Bone marrow (tissue), 2 donors: ENCODE measurements around the gene DNAH9.
A peak's percentile ranks its signal among the peaks of the same experiment; 100 is the strongest.

Experiments used
- DNase-seq, 2 donors: peaks; one replicate each; lab custom pipeline; 2025; lab: John Stamatoyannopoulos, UW

The DNAH9 gene

DNA sequence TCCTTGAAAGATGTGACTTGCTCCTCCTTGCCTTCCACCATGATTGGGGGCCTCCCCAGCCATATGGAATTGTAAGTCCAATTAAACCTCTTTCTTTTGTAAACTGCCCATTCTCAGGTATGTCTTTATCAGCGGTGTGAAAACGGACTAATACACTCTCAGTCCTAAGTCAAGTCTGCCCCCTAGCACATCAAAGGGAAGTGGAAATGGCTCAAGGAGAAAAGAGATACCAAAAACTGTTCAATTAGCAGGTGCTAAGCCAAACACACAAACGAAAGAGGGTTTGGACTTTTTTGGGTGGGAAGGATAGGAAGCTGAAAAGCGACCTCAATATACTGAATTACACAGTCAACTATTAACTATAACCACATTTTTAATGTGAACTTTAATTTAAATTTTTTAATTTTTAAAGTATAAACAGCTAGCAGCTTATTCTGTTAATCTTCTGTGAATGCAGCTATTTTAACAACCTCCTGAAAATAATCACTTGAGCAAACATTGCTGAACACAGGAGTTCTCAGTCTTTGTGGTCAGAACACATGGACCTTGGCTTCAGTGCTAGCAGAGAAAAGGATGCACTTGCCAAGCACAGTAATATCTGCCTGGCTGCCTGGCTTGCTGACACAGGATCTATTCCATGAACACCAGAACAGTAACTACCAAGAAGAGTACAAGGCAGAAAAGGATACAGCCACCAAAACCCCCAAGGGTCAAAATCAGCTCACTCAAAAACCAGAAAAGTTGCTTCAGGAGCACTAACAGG, 388.1 kb downstream of the DNAH9 start:
- DNase-seq = no peak

DNA sequence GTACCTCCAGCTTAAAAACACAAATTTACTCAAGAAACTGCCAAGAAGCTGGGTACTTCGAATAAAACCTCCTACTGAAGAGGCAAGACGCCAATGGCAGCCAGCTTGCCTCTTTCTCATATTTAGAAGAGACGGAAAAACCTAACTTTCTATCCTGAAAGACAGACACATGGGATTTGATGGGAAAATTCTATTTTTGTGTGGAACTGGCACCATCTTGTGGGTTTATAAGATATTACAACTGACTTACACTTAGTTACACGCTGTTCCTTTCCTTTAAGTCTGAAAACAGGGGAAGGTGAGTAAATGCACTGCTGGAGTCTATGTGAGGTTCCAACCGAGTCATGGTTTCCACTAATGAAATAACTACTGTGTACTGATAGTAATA, 388.7 kb downstream of the DNAH9 start:
- DNase-seq = no peak

- DNase-seq = no peak
These were observed 392.2 kb downstream of the DNAH9 start for GRCh38 chr17:11990363-11990983.

DNA sequence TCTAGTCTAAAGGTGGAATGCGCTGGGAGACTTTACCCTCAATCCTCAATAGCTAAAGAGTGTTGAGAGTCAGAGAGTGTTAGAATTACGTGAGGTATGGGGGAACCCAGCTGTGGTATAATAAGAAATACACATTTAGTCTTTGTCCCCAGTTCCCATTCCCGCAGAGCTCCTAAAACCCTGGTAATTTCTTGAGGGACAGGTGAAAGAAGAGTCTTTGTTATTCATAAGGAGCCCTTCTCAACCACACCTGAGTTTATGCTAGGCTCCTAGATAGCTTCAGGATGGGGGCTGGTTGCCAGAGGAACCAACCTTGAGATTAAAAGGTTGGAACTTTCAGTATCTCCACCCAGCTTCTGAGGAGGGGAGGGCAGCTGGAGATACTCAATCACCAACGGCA, 393.2 kb downstream of the DNAH9 start:
- DNase-seq = no peak

DNA sequence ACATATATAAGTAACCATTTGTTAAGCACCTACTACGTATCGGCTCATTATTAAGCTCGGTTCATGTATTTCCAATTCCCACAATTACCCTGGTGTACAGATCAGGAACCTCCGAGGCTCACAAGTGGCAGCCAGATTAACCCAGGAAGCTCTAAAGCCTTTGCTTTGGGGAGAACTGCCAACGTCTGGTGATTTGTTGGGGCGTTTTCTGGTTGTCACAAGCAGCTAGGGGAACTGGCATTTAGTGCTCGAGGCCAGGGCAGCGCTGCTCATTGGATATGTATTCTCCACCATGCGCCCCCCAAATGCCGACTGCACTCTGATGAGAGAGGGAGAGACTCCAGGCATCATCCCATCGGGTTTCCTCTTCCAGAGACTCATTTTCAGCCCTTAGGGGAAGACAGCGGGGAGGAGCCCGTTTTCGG, 398.5 kb downstream of the DNAH9 start:
- DNase-seq = peak in 1 of 2 donors; percentile 74

GRCh38 chr17:11997147-11997971, 399.1 kb downstream of the DNAH9 start, which contains the start of gene ZNF18:
Gene ZNF18 (minus strand): TSS chr17:11997475. CDS start chr17:11992829, 4,646 bp downstream.
- DNase-seq = peak; percentile 83 to 89

GRCh38 chr17:11997972-11998233, 399.6 kb downstream of the DNAH9 start:
- no peak for DNase-seq

GRCh38 chr17:11999696-12000095, 401.4 kb downstream of the DNAH9 start:
- DNase-seq = no peak

DNA sequence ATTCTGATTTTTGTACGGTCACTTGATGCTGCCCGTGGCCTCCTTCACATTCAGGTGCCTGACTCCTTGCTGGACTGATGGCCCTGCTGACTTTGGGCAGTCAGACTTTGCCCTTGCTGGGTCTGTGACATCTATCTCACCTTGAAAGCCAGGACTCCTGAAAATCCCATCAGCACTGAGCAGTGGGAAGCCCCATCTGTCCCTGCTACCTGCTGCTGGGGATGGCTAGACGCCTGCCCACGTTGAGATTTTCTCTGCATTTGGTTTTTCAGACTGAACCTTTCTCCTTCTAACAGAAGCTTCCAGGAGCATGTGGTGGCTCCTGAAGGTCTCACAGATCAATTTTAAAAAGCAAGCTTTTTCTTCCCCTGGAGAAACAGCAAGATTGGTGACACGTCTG, 409.2 kb downstream of the DNAH9 start:
- no peak for DNase-seq
